K562 treated with DMSO at 1 percent for 4 hours (cell line): Measurements from ENCODE around the gene CHSY1. TPM values are rescaled to one million over a fixed set of nuclear protein-coding genes. Genes with fewer than 3 reads are reported as not detected.

Source experiments
- total RNA-seq: library from RNA; unstranded; fragments of 300-600 nt; gene quantifications from 2 replicates; pipeline ENCODE4 v1.2.3, GENCODE V29; 2022; ENCODE audit not compliant: insufficient read depth

CHSY1 gene, protein sequence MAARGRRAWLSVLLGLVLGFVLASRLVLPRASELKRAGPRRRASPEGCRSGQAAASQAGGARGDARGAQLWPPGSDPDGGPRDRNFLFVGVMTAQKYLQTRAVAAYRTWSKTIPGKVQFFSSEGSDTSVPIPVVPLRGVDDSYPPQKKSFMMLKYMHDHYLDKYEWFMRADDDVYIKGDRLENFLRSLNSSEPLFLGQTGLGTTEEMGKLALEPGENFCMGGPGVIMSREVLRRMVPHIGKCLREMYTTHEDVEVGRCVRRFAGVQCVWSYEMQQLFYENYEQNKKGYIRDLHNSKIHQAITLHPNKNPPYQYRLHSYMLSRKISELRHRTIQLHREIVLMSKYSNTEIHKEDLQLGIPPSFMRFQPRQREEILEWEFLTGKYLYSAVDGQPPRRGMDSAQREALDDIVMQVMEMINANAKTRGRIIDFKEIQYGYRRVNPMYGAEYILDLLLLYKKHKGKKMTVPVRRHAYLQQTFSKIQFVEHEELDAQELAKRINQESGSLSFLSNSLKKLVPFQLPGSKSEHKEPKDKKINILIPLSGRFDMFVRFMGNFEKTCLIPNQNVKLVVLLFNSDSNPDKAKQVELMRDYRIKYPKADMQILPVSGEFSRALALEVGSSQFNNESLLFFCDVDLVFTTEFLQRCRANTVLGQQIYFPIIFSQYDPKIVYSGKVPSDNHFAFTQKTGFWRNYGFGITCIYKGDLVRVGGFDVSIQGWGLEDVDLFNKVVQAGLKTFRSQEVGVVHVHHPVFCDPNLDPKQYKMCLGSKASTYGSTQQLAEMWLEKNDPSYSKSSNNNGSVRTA
- 8.9 and 11.4 TPM in 2 replicates for total RNA-seq

DNA sequence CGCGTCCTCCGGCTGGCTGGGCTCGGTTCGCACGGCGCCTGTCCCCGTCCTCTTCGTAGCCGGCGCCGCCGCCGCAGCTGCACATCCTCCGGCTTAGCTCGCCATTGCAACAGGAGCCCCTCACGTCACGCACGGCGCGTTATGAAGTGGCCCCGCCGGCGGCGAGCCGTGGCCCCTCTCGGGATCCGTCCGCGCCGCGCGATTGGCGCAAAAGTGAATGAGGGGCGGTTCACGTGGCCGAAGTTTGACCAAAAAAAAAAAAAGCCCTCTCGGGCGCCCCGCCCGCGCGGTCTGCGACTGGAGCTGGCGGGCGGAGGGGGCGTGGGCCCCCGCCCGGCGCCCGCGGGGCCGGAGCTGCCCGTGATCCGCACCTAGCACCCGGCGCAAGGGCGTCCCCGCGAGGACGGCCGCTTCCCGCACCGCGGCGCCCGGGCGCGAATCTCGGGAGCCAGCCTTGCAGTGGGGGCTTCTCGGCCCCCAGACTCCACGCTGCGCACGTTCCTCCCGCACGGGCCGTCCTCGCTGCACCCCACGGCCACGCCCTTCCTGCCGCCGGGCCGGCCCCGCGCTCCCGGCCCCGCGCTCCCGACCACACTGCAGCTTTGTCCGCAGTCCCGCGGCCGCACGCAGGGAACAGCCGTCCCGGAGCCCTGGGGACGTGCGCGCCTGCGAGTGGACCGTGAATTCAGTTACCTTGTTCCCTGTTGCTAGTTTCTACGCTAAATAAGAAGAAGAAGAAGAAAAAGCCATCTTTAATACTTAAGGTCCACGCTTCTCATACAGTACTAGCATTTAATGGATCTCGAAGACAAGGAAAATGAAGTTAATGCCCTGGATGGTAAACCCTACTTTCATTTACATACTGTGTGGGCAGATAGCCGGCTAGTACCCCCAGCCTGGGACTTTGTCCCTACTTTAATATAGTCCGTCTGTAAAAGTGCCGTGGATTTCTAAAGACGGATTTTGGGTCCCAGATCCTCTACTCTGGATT is at the start of gene CHSY1:
Gene CHSY1, minus strand, starts transcription at position 219 of the 991 bp plus-strand sequence. CDS start 592 bp downstream, outside the sequence.

DNA sequence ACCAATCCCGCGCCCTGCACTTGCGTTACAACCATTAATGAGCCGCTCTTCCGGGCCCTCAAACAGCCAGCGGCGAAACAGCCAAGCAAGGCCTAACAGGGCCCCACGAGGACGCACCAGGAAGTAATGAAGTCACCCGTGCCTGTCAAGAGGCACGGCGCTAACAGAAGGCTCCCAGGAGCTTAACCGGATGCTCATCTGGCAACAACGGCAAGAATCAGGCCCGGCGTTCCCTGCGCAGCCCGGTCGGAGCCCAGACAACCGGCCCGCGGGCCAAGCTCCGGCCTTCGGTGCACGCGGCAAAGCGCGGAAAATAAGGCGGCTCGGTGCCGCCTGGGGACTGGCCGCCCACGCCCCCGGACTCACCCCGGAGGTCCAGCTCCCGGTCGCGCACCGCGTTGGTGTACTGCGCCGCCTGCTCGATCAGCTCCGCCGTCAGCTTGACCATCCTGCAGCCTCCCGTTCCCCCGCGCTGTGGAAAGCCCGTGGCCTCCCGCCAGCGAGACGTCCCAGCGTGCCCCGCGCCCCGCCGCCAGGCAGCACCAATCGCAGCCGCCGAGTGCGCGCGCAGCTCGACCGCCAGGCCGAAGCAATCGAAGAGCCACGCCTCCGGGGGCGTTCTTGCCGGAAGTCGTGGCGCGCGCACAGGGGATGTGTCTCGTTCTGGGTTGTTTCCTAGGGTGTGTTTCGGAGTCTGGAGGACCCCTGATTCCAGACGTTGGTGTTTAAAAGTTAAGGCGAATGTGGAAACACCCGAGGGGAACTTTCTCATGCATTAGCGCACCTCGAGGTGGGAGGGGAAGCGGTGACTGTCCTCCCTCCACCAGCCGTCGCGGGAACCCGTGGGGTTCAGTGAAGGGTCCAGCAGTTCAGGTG is 43.1 kb upstream of the CHSY1 start, which contains the start of gene SNRPA1:
Gene SNRPA1, minus strand, starts transcription at position 518 of the 876 bp plus-strand sequence. Its CDS starts 70 bp downstream, at position 448.

DNA sequence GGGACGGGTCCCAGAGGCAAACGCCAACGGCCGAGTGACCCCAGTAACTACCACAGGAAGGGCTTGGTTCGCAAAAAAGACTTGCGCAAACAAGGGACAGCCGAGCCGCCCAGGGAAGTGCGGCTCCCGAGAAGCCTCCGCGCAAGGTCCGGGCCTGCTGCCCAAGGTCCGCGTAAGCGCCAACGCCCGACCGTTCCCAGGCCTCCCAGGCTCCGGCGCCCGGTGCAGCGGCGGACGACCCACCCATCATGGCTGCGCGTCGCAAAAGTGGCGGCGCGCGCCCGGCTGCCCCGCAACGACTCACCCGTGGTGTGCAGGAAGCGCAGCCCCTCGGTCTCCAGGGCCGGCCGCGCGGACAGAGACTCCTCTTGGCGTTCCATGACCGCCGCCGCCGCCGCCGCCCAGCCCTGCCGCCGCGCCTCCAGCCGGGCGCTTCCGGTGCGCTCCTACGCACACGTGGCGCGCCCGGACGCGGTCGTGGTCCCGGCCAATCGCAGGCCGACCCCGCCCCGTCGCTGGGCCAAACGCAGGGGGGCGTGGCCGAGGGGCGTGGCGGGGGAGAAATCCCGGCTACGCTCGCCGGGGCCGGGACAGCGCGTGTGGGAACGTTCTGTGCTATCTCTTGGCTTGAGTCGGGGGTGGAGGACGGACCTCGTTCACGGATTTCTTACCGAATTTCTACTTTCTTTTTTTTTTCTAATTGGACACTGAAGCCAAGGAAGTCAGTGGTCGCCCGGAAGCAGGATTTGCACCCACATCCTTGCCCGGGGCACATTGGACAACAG is 25.4 kb upstream of the CHSY1 start, which contains the start of gene SELENOS:
Gene SELENOS, minus strand, starts transcription at position 448 of the 785 bp plus-strand sequence. Its CDS starts 68 bp downstream, at position 380.

Other genes starting within 250 kb of the CHSY1 start
- 34.4 and 51.6 TPM in 2 replicates for gene SELENOS, start 25.4 kb upstream of the CHSY1 start, total RNA-seq
- 97.7 and 111 TPM in 2 replicates for gene SNRPA1, start 43.2 kb upstream of the CHSY1 start, total RNA-seq
- 16.0 and 20.6 TPM in 2 replicates for gene PCSK6, start 237.7 kb upstream of the CHSY1 start, total RNA-seq